PC-9 (cell line): ENCODE measurements around the gene SHANK3.

Source experiments
- EZH2 ChIP-seq: fragments of 200-600 bp; sonication (generic); IDR thresholded peaks from 2 replicates; pipeline ENCODE4 v1.8.0; 2017; ENCODE audit warnings: antibody characterized with exemption, low read depth
- TF ChIP-seq, protein P1 (sequence below): fragments of 200-600 bp; sonication (generic); conservative IDR thresholded peaks from 2 replicates; pipeline ENCODE4 v1.6.1; 2017; ENCODE audit warnings: mixed run types, antibody characterized with exemption, mild to moderate bottlenecking, moderate library complexity

DNA sequence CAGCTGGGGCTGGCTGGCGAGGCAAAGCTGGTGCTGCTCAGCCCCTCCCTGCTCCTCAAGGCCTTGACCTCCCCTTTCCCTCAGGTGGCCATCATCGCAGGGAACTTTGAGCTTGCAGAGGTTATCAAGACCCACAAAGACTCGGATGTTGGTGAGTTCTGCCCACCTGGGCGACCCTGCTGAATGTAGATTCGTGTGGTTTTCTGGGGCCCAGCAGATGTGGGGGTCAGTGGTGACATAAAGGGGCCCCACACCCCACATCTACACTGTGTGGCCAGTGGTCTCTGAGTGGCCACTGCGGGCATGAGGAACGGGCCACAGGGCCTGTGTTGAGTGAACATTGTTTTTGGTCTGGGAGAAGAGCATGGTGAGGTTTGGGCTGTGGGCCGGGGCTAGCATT, 11.9 kb downstream of the SHANK3 start:
- TF ChIP-seq, protein P1, sequence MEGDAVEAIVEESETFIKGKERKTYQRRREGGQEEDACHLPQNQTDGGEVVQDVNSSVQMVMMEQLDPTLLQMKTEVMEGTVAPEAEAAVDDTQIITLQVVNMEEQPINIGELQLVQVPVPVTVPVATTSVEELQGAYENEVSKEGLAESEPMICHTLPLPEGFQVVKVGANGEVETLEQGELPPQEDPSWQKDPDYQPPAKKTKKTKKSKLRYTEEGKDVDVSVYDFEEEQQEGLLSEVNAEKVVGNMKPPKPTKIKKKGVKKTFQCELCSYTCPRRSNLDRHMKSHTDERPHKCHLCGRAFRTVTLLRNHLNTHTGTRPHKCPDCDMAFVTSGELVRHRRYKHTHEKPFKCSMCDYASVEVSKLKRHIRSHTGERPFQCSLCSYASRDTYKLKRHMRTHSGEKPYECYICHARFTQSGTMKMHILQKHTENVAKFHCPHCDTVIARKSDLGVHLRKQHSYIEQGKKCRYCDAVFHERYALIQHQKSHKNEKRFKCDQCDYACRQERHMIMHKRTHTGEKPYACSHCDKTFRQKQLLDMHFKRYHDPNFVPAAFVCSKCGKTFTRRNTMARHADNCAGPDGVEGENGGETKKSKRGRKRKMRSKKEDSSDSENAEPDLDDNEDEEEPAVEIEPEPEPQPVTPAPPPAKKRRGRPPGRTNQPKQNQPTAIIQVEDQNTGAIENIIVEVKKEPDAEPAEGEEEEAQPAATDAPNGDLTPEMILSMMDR = no peak
- no peak for TF ChIP-seq EZH2
